SJSA1 (cell line): ENCODE measurements around the gene INIP. TPM values are rescaled to one million over a fixed set of nuclear protein-coding genes. Genes with fewer than 3 reads are reported as not detected.
"Not testable (repeated sequence)": the region's sequence is repeated elsewhere in the genome, so short reads cannot be mapped to it uniquely, and the experiment has no call there.

Source experiments
- DNase-seq, 2 experiments: peaks; one replicate each; pipeline ENCODE4 v3.0.0-alpha.2; 2015 to 2020; ENCODE audit warnings: low spot score in 2 of 2, low read depth in 1 of 2
- H3K27ac ChIP-seq: fragments of 250-450 bp; sonication (Bioruptor Pico); 2 replicates; pipeline ENCODE4 v1.5.1; 2020; ENCODE audit warnings: mild to moderate bottlenecking, moderate library complexity
- H3K27me3 ChIP-seq: fragments of 250-450 bp; sonication (Bioruptor Pico); replicated peaks from 2 replicates; pipeline ENCODE4 v1.5.1; 2020; ENCODE audit warnings: mild to moderate bottlenecking, moderate library complexity
- H3K36me3 ChIP-seq: fragments of 250-450 bp; sonication (Bioruptor Pico); 2 replicates; pipeline ENCODE4 v1.5.1; 2020; ENCODE audit warnings: mild to moderate bottlenecking
- H3K4me1 ChIP-seq: fragments of 250-450 bp; sonication (Bioruptor Pico); replicated peaks from 2 replicates; pipeline ENCODE4 v1.6.1; 2021; ENCODE audit warnings: mild to moderate bottlenecking
- H3K4me3 ChIP-seq: fragments of 250-450 bp; sonication (Bioruptor Pico); 2 replicates; pipeline ENCODE4 v1.5.1; 2020; ENCODE audit warnings: mild to moderate bottlenecking
- H3K9me3 ChIP-seq: fragments of 250-450 bp; sonication (Bioruptor Pico); replicated peaks from 2 replicates; pipeline ENCODE4 v1.5.1; 2020; ENCODE audit warnings: mild to moderate bottlenecking
- total RNA-seq: library from RNA; depleted of rRNA; stranded (reverse); fragments of >200 nt; shearing (Covaris generic); gene quantifications from 2 replicates; pipeline ENCODE4 v1.2.3, GENCODE V29; 2014

Gene INIP
- total RNA-seq, 1 experiment from 2014 or later, result 31.5 TPM

- H3K4me3 ChIP-seq, result no peak overlapping the region
- H3K27me3 ChIP-seq, result no peaks in the 10 kb centered on the region
- H3K36me3 ChIP-seq, result peaks cover 3% of the 10 kb centered on the region; the same call in 1 of the 2 replicates
- no peak for DNase-seq
- H3K4me1 ChIP-seq, result peaks cover 50% of the 10 kb centered on the region
- H3K27ac ChIP-seq, result no peak overlapping the region
- H3K9me3 ChIP-seq, result peaks cover 3% of the 10 kb centered on the region; the same call in 1 of the 2 replicates
These were observed 34.6 kb upstream of the INIP start for GRCh38 chr9:112752334-112753125.

- Histone ChIP-seq H3K36me3 (peaks cover 3% of the 10 kb centered on the region; the same call in 1 of the 2 replicates), H3K9me3 (peaks cover 3% of the 10 kb centered on the region; the same call in 1 of the 2 replicates), H3K27ac (no peak overlapping the region), H3K4me1 (peaks cover 50% of the 10 kb centered on the region), H3K4me3 (peak overlapping the region; percentile 88), H3K27me3 (no peaks in the 10 kb centered on the region)
- peak; percentile 68 to 77 for DNase-seq
These were observed 33.3 kb upstream of the INIP start for GRCh38 chr9:112751056-112751795.

- DNase-seq, result no peak
- Histone ChIP-seq H3K27ac (no peak overlapping the region), H3K9me3 (peaks cover 3% of the 10 kb centered on the region; the same call in 1 of the 2 replicates), H3K4me1 (peaks cover 50% of the 10 kb centered on the region), H3K36me3 (peaks cover 3% of the 10 kb centered on the region; the same call in 1 of the 2 replicates), H3K27me3 (no peaks in the 10 kb centered on the region), H3K4me3 (peak overlapping the region; percentile 88)
These were observed 32.8 kb upstream of the INIP start for GRCh38 chr9:112750764-112751055.

- H3K36me3 ChIP-seq, result peaks cover 3% of the 10 kb centered on the region; the same call in 1 of the 2 replicates
- peak; percentile 72 to 88 for DNase-seq
- H3K4me1 ChIP-seq, result peaks cover 45% of the 10 kb centered on the region
These were observed 32.3 kb upstream of the INIP start, which contains the start of gene SNX30 for GRCh38 chr9:112750016-112750763. TSS of gene SNX30 (plus strand) at chr9:112750760. CDS start at chr9:112751002, 242 bp downstream.

GRCh38 chr9:112747094-112747493 is 29.2 kb upstream of the INIP start:
- Histone ChIP-seq H3K4me1 (peaks cover 19% of the 10 kb centered on the region), H3K4me3 (no peak overlapping the region), H3K9me3 (peaks cover 3% of the 10 kb centered on the region; the same call in 1 of the 2 replicates), H3K27me3 (no peaks in the 10 kb centered on the region), H3K27ac (no peak overlapping the region), H3K36me3 (peaks cover 3% of the 10 kb centered on the region; the same call in 1 of the 2 replicates)
- DNase-seq, result no peak

More at GRCh38 chr9:112750016-112750763, 32.3 kb upstream of the INIP start, which contains the start of gene SNX30:
- no peaks in the 10 kb centered on the region for H3K27me3 ChIP-seq
- H3K4me3 ChIP-seq, result peak within 1 kb of the TSS; percentile 88
- peaks cover 3% of the 10 kb centered on the region; the same call in 1 of the 2 replicates for H3K9me3 ChIP-seq
- H3K27ac ChIP-seq, result peak within 1 kb of the TSS; percentile 79

- Histone ChIP-seq H3K4me1 (no peaks in the 10 kb centered on the region), H3K27me3 (no peaks in the 10 kb centered on the region), H3K4me3 (no peak overlapping the region), H3K9me3 (no peaks in the 10 kb centered on the region), H3K36me3 (no peaks in the 10 kb centered on the region), H3K27ac (no peak overlapping the region)
- DNase-seq, result no peak
These were observed 26.3 kb upstream of the INIP start for GRCh38 chr9:112744177-112744576.

- H3K27me3 ChIP-seq, result no peaks in the 10 kb centered on the region
- no peak overlapping the region for H3K4me3 ChIP-seq
- no peak for DNase-seq
These were observed 25.4 kb upstream of the INIP start for GRCh38 chr9:112743216-112743836.

GRCh38 chr9:112734892-112735291 is 17.0 kb upstream of the INIP start:
- Histone ChIP-seq H3K4me1 (no peaks in the 10 kb centered on the region), H3K27me3 (peaks cover 4% of the 10 kb centered on the region; the same call in 1 of the 2 replicates), H3K36me3 (no peaks in the 10 kb centered on the region), H3K27ac (no peak overlapping the region), H3K4me3 (no peak overlapping the region), H3K9me3 (no peaks in the 10 kb centered on the region)
- no peak for DNase-seq

More at GRCh38 chr9:112743216-112743836, 25.4 kb upstream of the INIP start:
- no peaks in the 10 kb centered on the region for H3K9me3 ChIP-seq
- H3K27ac ChIP-seq, result no peak overlapping the region
- no peaks in the 10 kb centered on the region for H3K4me1 ChIP-seq
- no peaks in the 10 kb centered on the region for H3K36me3 ChIP-seq

GRCh38 chr9:112731971-112732370 is 14.1 kb upstream of the INIP start:
- no peak for DNase-seq
- H3K27ac ChIP-seq, result no peak overlapping the region
- H3K4me1 ChIP-seq, result no peaks in the 10 kb centered on the region
- H3K4me3 ChIP-seq, result no peak overlapping the region
- H3K36me3 ChIP-seq, result no peaks in the 10 kb centered on the region
- no peaks in the 10 kb centered on the region for H3K9me3 ChIP-seq
- H3K27me3 ChIP-seq, result peaks cover 4% of the 10 kb centered on the region; the same call in 1 of the 2 replicates

GRCh38 chr9:112728401-112728800 is 10.5 kb upstream of the INIP start:
- no peak for DNase-seq
- no peaks in the 10 kb centered on the region for H3K9me3 ChIP-seq

GRCh38 chr9:112726428-112726827 is 8.5 kb upstream of the INIP start:
- no peak for DNase-seq

More at GRCh38 chr9:112728401-112728800, 10.5 kb upstream of the INIP start:
- H3K4me3 ChIP-seq, result no peak overlapping the region
- no peaks in the 10 kb centered on the region for H3K36me3 ChIP-seq
- no peak overlapping the region for H3K27ac ChIP-seq
- no peaks in the 10 kb centered on the region for H3K4me1 ChIP-seq
- peaks cover 4% of the 10 kb centered on the region; the same call in 1 of the 2 replicates for H3K27me3 ChIP-seq

GRCh38 chr9:112725961-112726360 is 8.0 kb upstream of the INIP start:
- Histone ChIP-seq H3K4me3 (no peak overlapping the region), H3K36me3 (no peaks in the 10 kb centered on the region), H3K9me3 (0 out of 2 replicates have a peak, but pooled peaks cover 1% of the 10 kb centered on the region), H3K27me3 (peaks cover 4% of the 10 kb centered on the region; the same call in 1 of the 2 replicates), H3K27ac (no peak overlapping the region), H3K4me1 (no peaks in the 10 kb centered on the region)
- DNase-seq, result no peak

More at GRCh38 chr9:112726428-112726827, 8.5 kb upstream of the INIP start:
- Histone ChIP-seq H3K4me1 (no peaks in the 10 kb centered on the region), H3K27me3 (peaks cover 4% of the 10 kb centered on the region; the same call in 1 of the 2 replicates), H3K9me3 (no peaks in the 10 kb centered on the region), H3K27ac (no peak overlapping the region), H3K36me3 (no peaks in the 10 kb centered on the region), H3K4me3 (no peak overlapping the region)

- H3K36me3 ChIP-seq, H3K27me3 ChIP-seq, DNase-seq, H3K4me3 ChIP-seq, H3K9me3 ChIP-seq, H3K4me1 ChIP-seq, H3K27ac ChIP-seq: not testable (repeated sequence)
These were observed 4.8 kb upstream of the INIP start for GRCh38 chr9:112722749-112723148.
